Measurements from ENCODE around the gene CCDC32. TPM values are rescaled to one million over a fixed set of nuclear protein-coding genes. Genes with fewer than 3 reads are reported as not detected.

The CCDC32 gene
- total RNA-seq, 4 donors from 2014 or later: 26.0 to 37.2 (median 33.4) TPM

DNA sequence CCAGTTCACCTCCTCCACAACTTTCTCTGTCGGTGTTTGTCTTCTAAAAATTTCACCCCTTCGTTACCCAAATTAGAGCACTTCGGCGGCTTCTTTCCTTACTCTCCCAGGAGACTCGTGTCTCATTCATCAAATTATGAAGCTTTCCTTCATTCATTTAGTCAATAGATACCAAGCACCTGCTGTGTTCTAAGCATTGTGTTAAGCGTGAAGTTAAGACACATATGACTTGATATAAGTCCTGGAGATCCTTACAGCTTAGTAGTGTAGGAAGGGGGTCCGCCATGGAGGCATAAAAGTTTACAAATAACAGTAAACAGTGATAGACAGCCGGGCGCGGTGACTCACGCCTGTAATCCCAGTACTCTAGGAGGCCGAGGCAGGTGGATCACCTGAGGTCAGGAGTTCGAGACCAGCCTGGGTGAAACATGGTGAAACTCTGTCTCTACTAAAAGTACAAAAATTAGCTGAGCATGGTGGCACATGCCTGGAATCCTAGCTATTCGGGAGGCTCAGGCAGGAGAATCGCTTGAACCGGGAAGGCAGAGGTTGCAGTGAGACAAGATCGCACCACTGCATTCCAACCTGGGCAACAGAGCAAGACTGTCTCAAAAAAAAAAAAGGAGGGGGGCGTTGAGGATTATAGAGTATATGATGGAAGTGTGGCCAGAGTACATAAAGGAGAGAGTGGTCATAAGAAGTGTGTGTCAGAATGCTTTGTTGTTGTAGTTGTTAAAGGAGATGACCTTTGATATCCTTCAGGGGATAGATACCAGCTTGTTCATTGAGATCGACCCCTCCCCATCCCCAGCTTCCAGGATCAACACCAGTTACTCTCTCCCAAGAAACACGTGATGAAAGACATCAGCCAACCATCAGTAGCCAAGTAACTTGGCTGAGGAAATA is 744 bp upstream of the CCDC32 start:
- TF ChIP-seq, protein P1, sequence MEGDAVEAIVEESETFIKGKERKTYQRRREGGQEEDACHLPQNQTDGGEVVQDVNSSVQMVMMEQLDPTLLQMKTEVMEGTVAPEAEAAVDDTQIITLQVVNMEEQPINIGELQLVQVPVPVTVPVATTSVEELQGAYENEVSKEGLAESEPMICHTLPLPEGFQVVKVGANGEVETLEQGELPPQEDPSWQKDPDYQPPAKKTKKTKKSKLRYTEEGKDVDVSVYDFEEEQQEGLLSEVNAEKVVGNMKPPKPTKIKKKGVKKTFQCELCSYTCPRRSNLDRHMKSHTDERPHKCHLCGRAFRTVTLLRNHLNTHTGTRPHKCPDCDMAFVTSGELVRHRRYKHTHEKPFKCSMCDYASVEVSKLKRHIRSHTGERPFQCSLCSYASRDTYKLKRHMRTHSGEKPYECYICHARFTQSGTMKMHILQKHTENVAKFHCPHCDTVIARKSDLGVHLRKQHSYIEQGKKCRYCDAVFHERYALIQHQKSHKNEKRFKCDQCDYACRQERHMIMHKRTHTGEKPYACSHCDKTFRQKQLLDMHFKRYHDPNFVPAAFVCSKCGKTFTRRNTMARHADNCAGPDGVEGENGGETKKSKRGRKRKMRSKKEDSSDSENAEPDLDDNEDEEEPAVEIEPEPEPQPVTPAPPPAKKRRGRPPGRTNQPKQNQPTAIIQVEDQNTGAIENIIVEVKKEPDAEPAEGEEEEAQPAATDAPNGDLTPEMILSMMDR (IDR thresholded peaks at IDR 0.05): no peak
- DNase-seq (ENCODE audit: low spot score) (no peak), ATAC-seq (ENCODE audit: low FRiP score) (no peak)

DNA sequence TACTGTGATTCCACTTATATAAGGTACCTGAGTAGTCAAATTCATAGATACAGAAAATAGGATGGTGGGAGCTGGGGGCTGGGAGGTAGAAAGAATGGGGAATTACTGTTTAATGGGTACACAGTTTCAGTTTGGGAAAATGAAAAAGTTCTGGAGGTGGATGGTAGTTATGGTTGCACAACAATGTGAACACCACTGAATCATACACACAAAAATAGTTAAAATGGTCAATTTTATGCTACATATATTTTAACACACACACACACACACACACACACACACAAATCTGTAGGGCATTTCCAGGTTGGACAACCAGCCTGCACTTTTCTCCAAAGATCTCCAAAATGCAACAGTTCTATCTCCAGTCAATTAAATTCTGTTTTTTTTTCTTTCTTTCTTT is 1.4 kb downstream of the CCDC32 start:
- TF ChIP-seq, protein P1 (IDR thresholded peaks at IDR 0.05): no peak
- DNase-seq (ENCODE audit: low spot score): no peak
- no peak for ATAC-seq (ENCODE audit: low FRiP score)

DNA sequence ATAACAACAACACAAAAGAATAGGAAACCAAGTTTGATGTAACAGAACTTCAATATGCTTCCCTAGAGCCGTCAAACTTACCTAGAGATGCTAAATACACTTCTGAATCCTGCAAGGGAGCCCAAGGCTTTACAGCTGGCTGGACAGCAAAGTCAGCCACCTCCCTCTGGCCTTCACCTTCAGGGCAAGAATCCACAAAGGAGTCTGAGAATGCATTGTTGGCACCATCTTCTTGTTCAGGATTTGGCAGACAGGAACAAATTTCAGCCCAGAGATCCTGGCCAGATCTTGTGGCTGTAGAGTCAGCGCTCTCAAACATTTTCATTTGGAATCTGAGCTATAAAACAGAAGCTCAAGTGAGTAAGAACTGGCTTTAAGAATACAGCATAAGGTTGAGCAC is 2.2 kb downstream of the CCDC32 start:
- DNase-seq (ENCODE audit: low spot score) (no peak), ATAC-seq (ENCODE audit: low FRiP score) (no peak)
- TF ChIP-seq, protein P1 (IDR thresholded peaks at IDR 0.05): no peak

GRCh38 chr15:40558952-40559742 is 5.7 kb downstream of the CCDC32 start:
- DNase-seq (ENCODE audit: low spot score) (no peak), ATAC-seq (ENCODE audit: low FRiP score) (no peak)
- TF ChIP-seq, protein P1 (IDR thresholded peaks at IDR 0.05): no peak

GRCh38 chr15:40555876-40556275 is 9.0 kb downstream of the CCDC32 start:
- TF ChIP-seq, protein P1 (IDR thresholded peaks at IDR 0.05): no peak
- ATAC-seq (ENCODE audit: low FRiP score) (no peak), DNase-seq (ENCODE audit: low spot score) (no peak)

- TF ChIP-seq, protein P1 (IDR thresholded peaks at IDR 0.05): no peak
- DNase-seq (ENCODE audit: low spot score) (no peak), ATAC-seq (ENCODE audit: low FRiP score) (no peak)
Measured at GRCh38 chr15:40554161-40554525, 10.7 kb downstream of the CCDC32 start.

All from omental fat pad (tissue), 4 donors.